GM21423 (cell line): ENCODE data around the gene ANKHD1.

Experiments
- ATAC-seq: cut with Tn5 transposase; IDR thresholded peaks from one replicate; pipeline ENCODE4 v1.9.1; 2021; ENCODE audit warnings: mild to moderate bottlenecking, moderate library complexity; ENCODE audit not compliant: unreplicated experiment

The ANKHD1 gene

DNA sequence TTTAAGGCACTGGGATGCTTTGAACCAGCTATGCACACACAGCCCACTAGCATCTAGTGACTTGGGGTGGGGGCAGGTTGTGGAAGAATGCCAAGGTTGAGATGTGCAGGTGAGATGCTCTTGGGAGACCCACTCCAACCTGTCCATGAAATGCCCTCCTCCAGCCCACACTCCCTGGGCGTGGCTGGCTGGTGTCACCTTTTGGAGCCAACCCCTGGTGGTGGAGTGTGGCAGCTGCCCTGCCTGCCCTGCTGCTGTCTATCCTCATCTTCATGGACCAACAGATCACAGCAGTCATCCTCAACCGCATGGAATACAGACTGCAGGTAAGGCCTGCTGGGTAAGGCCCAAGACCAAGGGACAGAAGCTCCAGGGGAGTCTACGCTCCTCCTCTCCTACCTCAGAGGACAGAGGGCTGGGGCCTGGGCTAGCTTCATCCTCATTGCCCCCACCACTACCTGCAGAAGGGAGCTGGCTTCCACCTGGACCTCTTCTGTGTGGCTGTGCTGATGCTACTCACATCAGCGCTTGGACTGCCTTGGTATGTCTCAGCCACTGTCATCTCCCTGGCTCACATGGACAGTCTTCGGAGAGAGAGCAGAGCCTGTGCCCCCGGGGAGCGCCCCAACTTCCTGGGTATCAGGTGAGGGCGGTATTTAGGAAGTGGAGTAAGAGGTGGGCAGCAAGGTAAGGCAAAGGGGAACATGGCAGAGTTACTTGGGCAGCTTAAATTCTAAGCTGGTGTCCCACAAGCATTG lies 34.2 kb upstream of the ANKHD1 start:
- ATAC-seq: no peak

- ATAC-seq: no peak
These were observed 30.1 kb upstream of the ANKHD1 start for GRCh38 chr5:140371356-140372151.

DNA sequence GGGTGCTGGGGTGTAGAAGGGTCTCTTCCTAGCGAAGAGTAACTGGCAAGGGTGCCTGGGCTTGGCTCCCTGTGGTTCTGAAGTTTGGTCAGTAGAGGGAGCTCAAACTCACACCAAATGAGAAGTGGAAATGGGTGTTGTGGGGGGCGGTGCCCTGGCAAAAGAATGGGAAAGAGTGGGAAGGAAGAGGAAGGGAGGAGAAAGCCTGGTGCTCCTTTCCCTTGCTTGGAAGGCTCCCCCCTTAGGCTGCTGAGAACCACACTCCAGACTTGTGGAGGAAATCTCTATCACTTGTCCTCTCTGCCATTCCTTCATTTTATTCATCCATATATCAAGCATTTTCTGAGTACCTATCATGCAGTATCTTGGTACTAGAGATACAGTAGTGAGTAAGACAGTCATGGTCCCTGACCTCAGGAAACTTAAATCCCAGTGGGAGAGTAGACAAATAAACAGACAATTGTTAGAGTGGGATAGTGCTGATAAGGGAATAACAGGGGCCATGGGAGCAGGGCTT lies 28.6 kb upstream of the ANKHD1 start:
- peak; percentile 65 for ATAC-seq

- ATAC-seq: no peak
These were observed 20.3 kb upstream of the ANKHD1 start for GRCh38 chr5:140381351-140381750.

DNA sequence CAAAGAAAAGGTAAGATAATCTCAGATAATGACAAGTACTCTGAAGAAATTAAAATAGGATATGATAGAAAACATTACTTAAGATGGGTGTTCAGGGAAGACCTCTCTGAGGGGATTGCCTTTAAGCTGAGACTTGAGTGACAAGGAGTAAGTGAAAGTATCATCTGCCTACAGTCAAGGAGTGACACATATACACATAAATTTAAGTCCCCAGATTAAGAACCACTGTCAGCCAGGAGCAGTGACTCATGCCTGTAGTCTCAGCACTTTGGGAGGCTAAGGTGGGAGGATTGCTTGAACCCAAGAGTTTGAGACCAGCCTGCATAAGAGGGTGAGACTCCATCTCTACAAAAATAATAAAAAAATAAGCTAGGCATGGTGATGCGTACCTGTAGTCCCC lies 19.7 kb upstream of the ANKHD1 start:
- ATAC-seq: no peak

- ATAC-seq: no peak
These were observed 18.8 kb upstream of the ANKHD1 start for GRCh38 chr5:140382866-140383265.

DNA sequence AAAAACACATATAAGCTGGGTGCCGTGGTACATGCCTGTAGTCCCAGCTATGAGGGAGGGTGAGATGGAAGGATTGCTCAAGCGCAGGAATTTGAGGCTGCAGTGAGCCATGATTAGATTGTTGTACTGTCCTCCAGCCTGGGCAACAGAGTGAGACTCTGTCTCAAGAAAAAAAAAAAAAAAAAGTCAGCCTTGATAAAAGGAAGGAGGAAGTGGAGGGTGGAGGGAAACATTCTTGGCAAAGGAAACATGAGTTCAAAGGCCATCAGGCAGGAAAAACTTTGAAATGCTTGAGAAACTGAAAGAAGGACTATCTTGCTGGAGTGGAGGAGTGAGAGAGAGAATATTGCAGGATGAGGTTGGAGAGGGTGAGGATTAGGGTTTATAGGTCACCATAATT lies 18.3 kb upstream of the ANKHD1 start:
- ATAC-seq: no peak

GRCh38 chr5:140388052-140388451 lies 13.6 kb upstream of the ANKHD1 start:
- ATAC-seq: no peak

DNA sequence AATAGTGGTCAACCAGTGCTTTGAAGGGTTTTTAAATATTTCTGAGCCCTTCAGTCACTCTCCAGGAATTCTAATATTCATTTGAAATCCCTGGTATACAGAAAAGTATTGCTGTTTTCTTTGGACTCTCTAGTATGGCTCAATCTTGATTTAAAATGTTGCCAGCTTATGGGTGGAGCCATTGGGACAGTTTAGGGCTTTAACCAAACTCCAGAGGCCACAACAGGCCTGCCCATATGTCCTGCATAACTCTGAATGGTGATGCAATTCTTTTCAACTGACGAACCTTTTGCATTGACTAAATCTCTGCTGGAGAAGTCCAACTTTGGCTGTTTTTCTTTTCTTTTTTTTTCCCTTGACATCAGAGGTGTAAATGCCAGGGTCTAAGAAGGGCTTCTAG lies 10.3 kb upstream of the ANKHD1 start:
- ATAC-seq: no peak

GRCh38 chr5:140391732-140392131 lies 9.9 kb upstream of the ANKHD1 start:
- ATAC-seq: no peak

DNA sequence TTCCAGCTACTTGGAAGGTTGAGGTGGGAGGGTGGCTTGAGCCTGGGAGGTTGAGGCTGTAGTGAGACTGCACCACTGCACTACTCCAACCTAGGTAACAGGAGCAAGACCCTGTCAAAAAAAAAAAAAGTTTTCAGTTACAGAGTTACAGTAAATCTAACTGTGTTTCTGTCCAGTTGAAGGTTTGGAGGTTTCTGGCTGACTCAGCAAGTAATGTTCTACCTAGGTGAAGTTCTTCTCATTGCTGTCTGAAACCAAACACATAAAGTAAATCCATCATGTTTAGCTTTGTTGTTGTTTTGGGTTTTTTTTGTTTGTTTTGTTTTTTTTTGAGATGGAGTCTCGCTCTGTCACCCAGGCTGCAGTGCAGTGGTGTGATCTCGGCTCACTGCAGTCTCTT lies 7.9 kb upstream of the ANKHD1 start:
- ATAC-seq: no peak

DNA sequence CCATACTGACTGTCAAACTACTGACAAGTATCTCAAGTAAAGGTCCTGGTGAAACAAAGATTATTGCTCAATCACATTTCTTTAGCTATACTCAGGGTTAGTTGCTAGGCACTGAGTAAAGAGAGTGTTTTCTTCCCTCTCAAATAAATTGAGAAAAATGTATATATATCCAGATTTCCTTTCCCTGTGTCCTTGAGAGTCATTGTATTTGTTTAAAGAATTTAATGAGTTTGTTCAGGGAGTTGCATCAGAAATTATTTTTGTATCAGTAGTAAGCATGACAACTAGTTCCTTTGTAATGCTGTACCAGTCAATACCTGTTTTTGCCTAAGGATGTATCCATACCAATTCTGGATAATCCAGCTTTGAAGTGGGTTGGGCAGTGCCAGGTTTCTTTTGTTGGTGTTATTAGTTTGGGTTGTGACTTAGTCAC lies 3.2 kb upstream of the ANKHD1 start:
- ATAC-seq: no peak

DNA sequence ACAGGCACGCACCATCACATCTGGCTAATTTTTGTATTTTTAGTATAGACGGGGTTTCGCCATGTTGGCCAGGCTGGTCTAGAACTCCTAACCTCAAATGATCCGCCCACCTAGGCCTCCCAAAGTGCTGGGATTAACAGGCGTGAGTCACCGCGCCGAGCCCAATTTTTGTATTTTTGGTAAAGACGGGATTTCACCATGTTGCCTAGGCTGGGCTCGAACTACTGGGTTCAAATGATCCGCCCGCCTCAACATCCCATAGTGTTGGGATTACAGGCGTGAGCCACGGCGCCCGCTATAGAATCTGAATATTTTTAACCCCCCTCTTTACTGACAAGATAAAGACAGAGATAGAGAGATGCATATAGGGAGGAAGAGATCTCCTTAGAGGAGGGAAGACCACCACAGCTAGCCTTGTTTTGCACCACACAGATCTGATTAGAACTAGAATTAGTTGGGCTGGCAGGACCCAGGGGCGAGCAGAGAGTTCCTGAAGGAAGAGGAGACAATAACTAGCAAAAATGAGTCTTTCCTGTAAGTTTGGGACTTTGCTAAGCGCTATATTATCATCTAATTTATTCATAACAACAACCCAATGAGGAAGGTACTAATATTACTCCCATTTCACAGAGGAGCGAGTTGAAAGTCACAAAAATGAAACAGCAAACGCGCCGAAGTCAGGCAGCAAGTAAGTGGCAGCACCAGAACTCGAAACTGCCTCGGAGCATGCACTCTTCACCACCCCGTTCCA lies 1.5 kb upstream of the ANKHD1 start:
- ATAC-seq: peak; percentile 1

DNA sequence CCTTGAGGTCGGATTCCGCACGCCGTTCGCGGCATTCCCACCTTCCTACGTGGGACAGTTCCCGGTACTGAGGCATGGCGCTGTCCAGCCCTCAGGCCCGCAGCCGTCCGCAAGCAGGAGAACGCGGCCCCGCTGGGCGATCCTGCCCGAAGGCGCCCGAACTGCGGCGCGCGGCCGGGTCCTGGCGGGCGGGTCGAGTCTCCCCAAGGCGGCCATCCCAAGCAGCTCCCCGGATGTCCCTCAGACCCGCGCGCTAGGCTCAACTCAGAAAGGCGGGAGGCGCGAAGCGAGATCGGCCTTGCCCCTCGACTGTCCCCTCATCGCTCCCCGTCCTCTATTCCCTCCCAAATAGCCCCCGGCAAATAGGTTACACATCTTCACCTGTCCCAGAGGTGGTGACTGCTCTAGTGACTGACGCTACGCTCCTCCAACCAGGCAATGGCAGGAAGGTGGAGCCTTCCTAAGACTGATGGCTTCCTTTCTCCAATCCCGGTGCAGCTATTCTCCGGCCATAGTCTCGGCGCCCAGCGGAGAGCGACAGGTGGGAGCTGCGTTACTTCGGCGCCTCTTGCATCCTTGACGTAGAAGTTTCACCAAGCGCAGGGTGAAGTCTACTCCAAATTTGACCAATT lies 787 bp upstream of the ANKHD1 start:
- peak; percentile 57 for ATAC-seq

DNA sequence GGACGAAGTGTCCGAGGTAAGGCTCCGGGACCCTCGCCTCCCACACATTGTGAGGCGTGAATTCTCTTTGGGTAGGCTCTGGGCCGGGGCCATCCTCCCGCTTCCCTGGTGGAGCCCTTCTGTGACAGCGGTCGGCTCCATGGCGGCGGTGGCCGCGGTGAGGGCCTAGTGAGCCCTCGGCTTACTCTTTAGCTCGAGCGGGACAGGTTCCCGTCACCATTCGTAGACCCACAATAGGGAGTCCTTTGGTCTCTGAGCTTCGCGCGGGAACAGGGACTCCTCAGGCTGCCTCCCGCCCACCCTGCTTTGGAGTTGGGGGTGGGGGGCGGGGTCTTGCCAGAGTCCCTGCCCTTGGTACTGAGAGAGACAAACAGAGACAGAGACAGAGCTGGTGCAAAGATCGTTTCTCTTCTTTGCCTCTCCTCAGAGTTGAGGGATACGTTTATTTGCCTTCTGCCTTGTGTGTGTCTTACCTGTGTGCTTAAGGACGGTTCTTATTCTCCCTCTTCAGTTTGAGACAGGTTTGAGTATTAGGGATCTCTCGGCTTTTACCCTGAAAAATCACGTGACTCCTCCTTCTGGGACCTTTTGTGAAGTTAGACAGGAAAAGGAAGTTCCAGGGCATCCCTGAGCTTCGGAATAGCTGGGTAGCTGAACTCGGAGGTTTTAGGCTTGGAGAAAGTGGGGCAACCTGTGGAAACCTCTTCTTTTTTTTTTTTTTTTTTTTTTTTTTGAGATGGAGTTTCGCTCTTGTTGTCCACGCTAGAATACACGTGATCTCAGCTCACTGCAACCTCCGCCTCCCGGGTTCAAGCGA lies 833 bp downstream of the ANKHD1 start:
- ATAC-seq: no peak

DNA sequence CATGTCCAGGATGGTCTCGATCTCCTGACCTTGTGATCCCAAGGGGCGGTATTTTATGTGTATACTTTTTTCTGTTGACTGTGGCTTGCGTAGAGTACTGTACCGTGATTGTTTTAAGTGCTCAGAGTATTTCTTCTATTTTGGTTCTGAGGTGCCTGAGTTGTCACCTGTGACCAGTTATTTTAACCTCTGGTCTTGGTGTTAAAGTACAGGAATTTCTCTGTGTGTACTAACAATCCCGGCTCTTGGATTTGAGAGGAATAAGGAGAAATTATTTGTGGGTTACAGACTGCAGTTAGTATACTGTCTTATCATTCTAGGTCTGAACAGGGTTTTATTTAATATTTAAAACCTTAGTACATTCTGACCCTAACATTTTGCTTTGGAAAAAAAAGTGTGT lies 2.0 kb downstream of the ANKHD1 start:
- no peak for ATAC-seq

DNA sequence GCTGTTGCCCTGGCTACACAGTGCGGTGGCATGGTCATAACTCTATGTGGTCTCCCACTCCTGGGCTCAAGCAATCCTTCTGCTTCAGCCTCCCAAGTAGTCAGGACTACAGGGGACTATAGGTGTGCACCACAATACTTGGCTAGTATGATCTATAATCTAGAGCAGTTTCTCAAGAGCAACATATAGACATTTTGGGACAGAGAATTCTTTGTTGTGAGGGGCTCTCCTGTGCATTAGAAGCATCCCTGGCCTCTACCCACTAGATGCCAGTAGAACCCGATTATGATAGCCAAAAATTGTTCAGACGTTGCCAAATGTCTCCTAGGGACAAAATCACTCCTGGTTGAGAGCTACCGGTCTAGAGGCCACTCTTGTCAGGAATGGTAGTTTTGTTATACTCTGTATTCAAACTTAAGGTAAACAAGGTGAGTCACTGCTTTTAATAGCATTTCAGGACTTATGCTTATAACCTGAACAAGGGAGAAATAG lies 7.2 kb downstream of the ANKHD1 start:
- ATAC-seq: no peak

DNA sequence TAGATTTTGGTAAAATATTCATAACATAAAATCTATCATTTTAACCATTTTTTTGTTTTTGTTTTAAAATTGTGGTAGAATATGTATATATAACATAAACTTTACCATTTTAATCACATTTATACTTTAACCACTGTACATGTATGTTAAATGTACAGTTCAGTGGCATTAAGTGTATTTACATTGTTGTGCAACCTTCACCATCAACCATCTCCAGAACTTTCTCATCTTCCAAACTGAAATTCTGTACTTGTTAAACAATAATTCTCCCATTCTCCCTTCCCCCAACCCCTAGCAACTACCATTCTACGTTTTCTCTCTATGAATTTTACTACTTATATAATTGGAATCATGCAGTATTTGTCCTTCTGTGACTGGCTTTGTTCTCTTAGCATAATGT lies 11.6 kb downstream of the ANKHD1 start:
- no peak for ATAC-seq

DNA sequence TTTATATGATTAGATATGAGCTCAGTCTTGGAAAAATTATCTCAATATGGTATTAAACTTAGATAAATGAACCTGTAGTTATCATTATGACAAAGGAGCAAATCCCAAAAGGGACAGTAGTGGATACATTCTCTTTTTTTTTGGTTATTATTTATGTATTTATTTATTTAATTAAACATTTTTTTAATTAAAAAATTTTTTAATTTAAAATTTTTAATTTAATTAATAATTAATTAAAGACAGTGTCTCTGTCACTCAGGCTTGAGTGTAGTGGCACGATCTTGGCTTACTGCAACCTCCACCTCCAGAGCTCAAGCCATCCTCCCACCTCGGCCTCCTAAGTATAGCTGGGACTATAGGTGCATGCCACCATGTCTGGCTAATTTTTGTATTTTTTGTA lies 15.6 kb downstream of the ANKHD1 start:
- ATAC-seq: no peak
